Measurements from ENCODE around the gene NLGN1. TPM values are rescaled to one million over a fixed set of nuclear protein-coding genes. Genes with fewer than 3 reads are reported as not detected.

NLGN1 gene
- total RNA-seq, 1 experiment from 2014 or later = 4.2 TPM

GRCh38 chr3:173635826-173636225, 238.3 kb downstream of the NLGN1 start:
- DNase-seq (ENCODE audit: low read depth) = no peak

- DNase-seq (ENCODE audit: low read depth) = no peak
Observed at GRCh38 chr3:173639098-173639497, 241.6 kb downstream of the NLGN1 start.

GRCh38 chr3:173641696-173642095, 244.2 kb downstream of the NLGN1 start:
- DNase-seq (ENCODE audit: low read depth) = no peak

GRCh38 chr3:173644086-173645082, 246.8 kb downstream of the NLGN1 start:
- no peak for DNase-seq (ENCODE audit: low read depth)

- DNase-seq (ENCODE audit: low read depth) = no peak
Observed at GRCh38 chr3:173650596-173650995, 253.1 kb downstream of the NLGN1 start.

GRCh38 chr3:173652093-173652492, 254.5 kb downstream of the NLGN1 start:
- DNase-seq (ENCODE audit: low read depth) = peak; percentile 49

- DNase-seq (ENCODE audit: low read depth) = peak; percentile 29
Observed at GRCh38 chr3:173653781-173654180, 256.2 kb downstream of the NLGN1 start.

GRCh38 chr3:173659972-173660371, 262.4 kb downstream of the NLGN1 start:
- peak; percentile 24 for DNase-seq (ENCODE audit: low read depth)

- DNase-seq (ENCODE audit: low read depth) = peak; percentile 79
Observed at GRCh38 chr3:173660645-173661299, 263.2 kb downstream of the NLGN1 start.

- peak; percentile 37 for DNase-seq (ENCODE audit: low read depth)
Observed at GRCh38 chr3:173663696-173664111, 266.2 kb downstream of the NLGN1 start.

- DNase-seq (ENCODE audit: low read depth) = no peak
Observed at GRCh38 chr3:173676094-173676493, 278.6 kb downstream of the NLGN1 start.

GRCh38 chr3:173681188-173681678, 283.7 kb downstream of the NLGN1 start:
- DNase-seq (ENCODE audit: low read depth) = no peak

GRCh38 chr3:173685456-173685855, 287.9 kb downstream of the NLGN1 start:
- DNase-seq (ENCODE audit: low read depth) = no peak

GRCh38 chr3:173688216-173688842, 290.8 kb downstream of the NLGN1 start:
- peak; percentile 21 for DNase-seq (ENCODE audit: low read depth)

- peak; percentile 26 for DNase-seq (ENCODE audit: low read depth)
Observed at GRCh38 chr3:173690542-173691180, 293.1 kb downstream of the NLGN1 start.

- no peak for DNase-seq (ENCODE audit: low read depth)
Observed at GRCh38 chr3:173699353-173699752, 301.8 kb downstream of the NLGN1 start.

- no peak for DNase-seq (ENCODE audit: low read depth)
Observed at GRCh38 chr3:173700336-173700735, 302.8 kb downstream of the NLGN1 start.

GRCh38 chr3:173702561-173702960, 305.0 kb downstream of the NLGN1 start:
- no peak for DNase-seq (ENCODE audit: low read depth)

GRCh38 chr3:173703771-173704170, 306.2 kb downstream of the NLGN1 start:
- DNase-seq (ENCODE audit: low read depth) = no peak

- DNase-seq (ENCODE audit: low read depth) = no peak
Observed at GRCh38 chr3:173706630-173707029, 309.1 kb downstream of the NLGN1 start.

GRCh38 chr3:173708191-173708590, 310.6 kb downstream of the NLGN1 start:
- DNase-seq (ENCODE audit: low read depth) = peak; percentile 36

- peak; percentile 70 for DNase-seq (ENCODE audit: low read depth)
Observed at GRCh38 chr3:173709026-173709425, 311.5 kb downstream of the NLGN1 start.

Measured in M059J (cell line).